Smooth muscle cell of the brain vasculature (primary cell): ENCODE data around the gene CCL13.

Experiments used
- DNase-seq: peaks from one replicate; pipeline ENCODE4 v3.0.0-alpha.2; 2012; ENCODE audit warnings: low read depth, low spot score

The CCL13 gene

DNA sequence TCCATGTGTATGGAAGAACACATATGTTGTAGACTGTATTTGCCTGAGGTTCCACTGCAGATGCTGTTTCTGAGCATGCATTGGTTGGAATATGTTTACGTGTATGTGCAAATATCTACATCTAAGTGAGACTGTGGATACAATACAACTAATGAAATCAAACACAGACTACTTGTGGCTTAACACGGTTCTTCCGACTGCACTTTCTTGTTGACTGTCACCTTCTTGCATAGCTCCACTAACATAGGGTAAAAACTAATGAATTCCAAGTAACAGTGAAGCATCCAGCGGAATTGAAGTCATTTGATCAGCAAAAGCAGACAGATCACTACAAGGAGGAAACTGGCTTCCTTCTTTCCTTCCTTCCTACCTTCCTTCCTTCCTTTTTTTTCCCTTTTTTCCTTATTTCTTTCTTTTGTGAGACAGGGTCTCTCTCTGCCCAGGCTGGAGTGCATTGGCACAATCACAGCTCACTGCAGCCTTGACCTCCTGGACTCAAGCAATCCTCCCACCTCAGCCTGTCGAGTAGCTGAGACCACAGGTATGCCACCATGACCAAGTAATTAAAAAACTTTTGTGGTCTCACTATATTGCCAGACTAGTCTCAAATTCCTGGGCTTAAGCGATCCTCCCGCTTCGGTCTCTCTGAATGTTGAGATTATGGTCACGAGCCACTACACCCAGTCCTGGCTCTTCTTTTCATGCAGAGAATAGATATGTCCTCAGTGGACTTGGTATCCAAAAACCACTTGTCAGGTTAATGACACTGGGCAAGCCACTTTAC, 28.7 kb downstream of the CCL13 start:
- no peak for DNase-seq

DNA sequence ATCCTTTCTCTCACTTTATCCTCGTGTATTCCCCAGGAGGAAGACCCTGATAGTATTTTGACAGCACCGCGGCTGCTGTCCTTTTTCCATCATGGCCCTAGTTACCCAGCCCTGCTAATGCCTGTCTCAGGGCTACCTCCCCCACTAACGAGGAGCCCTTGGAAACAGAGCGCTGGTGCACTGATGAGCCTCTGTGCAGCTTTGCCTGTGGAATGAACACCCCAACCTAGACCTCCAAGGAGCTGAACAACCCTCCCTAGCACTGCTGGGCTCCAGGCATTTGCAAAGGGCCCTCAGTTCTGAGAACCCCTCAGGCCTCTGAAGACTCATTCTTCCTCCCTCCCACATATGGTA, 30.0 kb downstream of the CCL13 start:
- no peak for DNase-seq

DNA sequence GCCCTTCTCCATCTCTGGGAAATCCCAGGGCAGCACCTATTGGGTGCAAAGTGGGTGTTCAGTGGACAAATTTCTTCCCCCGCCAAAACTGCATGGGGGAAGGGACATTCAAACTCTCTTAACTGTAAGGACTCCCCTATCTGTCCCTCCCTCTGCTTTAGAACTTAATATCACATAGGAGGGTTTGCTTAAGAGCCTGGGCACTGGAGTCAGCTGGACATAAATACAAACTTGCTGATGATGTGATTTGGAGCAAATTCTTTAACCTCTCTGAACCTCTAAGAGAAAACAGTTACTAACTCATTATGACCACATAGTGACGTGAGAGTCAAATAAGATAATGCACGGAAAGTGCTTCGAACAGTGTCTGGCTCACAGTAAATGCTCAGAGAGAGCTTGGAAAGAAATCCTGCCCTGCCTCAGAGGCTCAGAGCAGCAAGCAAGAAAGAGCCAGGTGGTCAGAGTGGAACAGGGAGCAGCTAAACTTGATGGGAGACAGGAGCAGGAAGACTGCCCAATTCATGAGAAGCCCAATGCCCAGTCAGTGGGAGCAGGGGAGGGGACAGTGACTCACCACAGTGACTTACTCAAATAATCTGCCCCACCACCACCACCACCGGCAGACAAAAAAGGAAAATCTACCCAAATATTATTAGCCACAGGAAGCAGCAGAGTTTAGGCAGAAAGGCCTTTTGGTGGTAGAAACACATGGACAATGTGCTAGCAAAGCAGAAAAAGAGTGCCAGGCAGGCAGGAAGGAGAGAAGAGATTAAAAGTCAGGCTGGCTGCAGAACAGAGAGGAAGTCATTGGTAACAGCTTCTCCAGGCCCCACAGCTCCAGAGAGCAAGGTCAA, 30.6 kb downstream of the CCL13 start:
- no peak for DNase-seq

DNA sequence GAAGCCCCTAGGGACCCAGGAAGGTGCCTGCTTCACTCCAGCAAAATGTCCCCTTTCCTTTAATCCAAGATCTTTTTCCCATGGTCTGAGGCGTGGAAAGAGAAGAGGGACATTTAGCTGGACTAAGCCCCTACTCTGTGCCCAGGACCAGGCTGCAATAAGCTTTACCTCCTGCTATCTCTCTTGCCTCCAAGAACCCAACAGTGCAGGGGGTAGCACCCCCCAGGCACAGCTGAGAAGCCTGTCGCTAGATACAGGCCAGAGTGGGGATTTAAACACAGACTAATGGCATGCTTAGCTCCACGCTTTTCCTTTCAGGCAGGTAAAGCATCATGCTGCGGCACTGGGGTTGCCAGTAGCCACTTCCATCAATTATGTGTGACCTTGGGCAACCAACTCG, 31.3 kb downstream of the CCL13 start:
- DNase-seq: no peak

- DNase-seq: no peak
These were observed 33.0 kb downstream of the CCL13 start for GRCh38 chr17:34389126-34389750.

- DNase-seq: no peak
These were observed 34.4 kb downstream of the CCL13 start for GRCh38 chr17:34390649-34391048.

DNA sequence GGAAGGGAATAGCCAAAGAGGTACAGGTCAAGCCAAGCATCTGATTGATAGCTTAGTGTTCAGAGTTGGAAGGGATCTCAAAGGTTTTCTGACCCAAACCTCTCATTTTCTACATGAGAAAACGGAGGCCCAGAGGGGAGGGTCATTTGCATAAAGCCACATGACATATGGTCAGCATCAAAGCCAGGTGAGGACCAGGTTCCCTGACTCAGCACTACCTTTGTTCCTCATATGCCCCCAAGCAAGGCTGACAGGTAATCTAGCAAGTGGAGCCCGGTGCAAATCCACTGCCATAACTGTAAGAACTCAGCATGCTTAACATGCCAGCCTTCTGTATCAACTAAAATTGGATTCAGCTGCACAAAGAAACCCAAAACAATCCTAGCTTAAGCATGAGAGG, 35.0 kb downstream of the CCL13 start:
- DNase-seq: no peak

GRCh38 chr17:34393401-34393800, 37.1 kb downstream of the CCL13 start:
- DNase-seq: no peak

DNA sequence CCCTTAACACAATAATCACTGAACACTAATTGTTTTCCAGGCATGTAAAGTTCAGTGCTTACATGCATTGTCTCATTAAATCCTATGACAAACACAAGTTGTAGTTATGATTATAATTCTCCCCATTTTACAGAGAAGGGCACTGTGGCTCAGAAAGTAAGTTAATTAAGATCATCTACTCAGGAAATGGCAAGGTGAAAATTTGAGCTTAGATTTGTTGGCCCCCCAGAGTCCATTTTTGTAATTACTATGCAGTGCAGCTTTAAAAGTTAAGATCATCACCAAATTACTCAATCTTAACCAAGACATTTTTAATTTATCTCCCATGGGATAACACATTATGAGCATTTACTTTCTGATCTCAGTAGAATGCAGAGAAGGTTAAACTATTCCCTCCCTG, 41.0 kb downstream of the CCL13 start:
- no peak for DNase-seq

DNA sequence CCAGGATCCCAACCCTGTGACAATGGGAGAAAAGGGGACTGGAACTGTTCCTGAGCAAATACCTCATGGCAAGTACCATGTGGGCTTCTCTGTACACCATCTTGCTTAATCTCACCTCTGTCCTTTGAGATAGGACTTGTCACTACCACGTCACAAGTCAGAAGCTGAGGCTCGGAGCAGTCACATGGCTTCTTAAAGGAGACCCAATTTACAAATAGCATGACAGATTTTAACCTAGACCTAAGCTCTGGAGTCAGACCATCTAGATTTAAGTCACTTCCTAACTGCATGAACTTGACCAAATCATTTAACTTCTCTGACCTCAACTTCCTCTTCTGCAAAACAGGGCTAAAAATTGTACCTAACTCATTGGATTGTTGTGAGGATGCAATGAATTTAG, 42.7 kb downstream of the CCL13 start:
- DNase-seq: no peak

DNA sequence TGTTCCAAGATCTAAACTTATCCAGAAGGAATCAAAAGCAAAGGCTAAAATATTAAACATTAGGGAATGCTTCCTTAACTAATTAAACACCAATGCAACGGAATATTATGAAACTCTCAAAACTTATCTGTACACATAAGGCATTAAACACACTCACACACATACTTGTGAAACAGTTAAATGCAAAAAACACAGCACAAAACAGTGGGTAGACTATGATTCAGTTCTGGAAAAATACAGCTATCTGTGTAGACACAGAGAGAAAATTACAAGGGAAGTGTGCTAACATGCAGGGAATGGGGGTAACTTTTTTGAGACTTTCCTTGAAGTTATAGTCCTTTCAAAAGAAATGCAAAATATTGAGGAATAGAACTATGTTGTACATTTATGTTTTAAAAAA, 43.4 kb downstream of the CCL13 start:
- DNase-seq: no peak

DNA sequence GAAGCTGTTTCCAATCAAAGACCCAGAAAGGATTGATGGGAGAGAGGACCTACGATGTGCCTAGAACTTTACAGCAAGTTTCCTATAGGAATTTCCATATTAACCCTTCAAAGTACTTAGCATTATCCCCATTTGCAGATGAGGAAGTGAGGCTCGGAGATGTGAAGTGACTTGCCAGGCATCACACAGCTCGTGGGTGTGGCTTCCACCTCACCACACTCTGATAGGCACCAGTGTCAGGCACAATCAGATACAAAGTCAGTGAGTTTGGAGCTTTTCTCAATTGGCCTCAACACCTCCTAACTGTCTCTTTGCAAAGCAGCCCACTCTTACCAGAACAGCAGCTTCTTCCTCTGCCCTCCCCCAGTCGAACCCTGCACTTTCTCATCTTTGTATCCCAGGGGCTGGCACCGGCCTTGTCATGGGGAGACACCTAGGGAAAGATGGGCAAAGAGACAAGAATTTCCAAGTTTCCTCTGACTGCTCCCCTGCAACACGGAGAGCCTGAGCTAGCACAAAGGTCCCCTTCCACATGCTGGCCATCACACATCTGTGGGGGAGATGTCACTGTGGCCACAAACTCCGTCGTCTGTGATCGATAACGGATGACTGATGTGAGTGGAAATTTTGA, 44.1 kb downstream of the CCL13 start:
- DNase-seq: no peak

DNA sequence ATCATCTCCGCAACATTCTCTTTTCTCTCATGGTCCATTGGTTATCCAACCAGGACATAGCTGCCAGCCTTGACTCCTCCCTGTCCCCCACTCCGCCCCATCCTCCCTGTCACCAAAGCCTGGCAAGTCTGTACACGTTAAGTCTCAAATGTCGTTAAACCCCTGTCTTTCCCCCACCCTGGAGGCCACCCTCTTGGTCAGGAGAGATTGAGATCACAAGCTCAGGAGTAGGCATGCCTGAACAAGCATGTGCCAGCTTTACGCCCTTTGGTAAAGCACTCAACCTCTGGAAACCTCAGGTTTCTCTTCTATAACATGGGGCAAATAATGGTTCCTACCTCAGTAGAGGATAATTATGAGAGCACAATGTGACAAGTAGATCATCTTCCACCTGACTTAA, 44.9 kb downstream of the CCL13 start:
- no peak for DNase-seq

GRCh38 chr17:34403006-34403405, 46.7 kb downstream of the CCL13 start:
- DNase-seq: no peak

GRCh38 chr17:34406226-34406625, 49.9 kb downstream of the CCL13 start:
- DNase-seq: no peak
